ENCODE data around the gene TRIM71. TPM values are rescaled to one million over a fixed set of nuclear protein-coding genes. Genes with fewer than 3 reads are reported as not detected.

Gene TRIM71
- total and polyA plus RNA-seq, 2 donors (not counting 1 experiment from before 2014, with no cell fraction given) = not detected

- no peaks in the 10 kb centered on the region for H3K27me3 Mint-ChIP-seq
- Histone ChIP-seq H4K20me1 (ENCODE audit: control insufficient read depth, insufficient read depth, low read length, poor library complexity, severe bottlenecking) (no peaks in the 10 kb centered on the region), H3K4me2 (replicated peaks; ENCODE audit: low read depth, low read length, poor library complexity, severe bottlenecking) (no peak overlapping the region), H3K27ac (ENCODE audit: low read length in 2 of 2) (no peak overlapping the region), H3K4me3 (ENCODE audit: control extremely low read depth in 1 of 5, extremely low read depth in 1 of 5, insufficient read depth in 1 of 5, low read depth in 2 of 5, low read length in 4 of 5) (no peak overlapping the region), H3K9ac (ENCODE audit: low read length) (no peak overlapping the region), H3K4me1 (ENCODE audit: control insufficient read depth in 2 of 2, insufficient read depth in 2 of 2, low read length in 2 of 2) (no peaks in the 10 kb centered on the region), H3K79me2 (ENCODE audit: control insufficient read depth, insufficient read depth, low read length) (no peaks in the 10 kb centered on the region), H2AFZ (ENCODE audit: insufficient read depth, low read depth, low read length, poor library complexity, severe bottlenecking) (no peak overlapping the region), H3K36me3 (replicated peaks in 1 of 2; ENCODE audit: control extremely low read depth in 1 of 2, control insufficient read depth in 1 of 2, extremely low read depth in 1 of 2, insufficient read depth in 2 of 2, low read length in 1 of 2) (no peaks in the 10 kb centered on the region), H3K27me3 (replicated peaks in 1 of 4; ENCODE audit: control extremely low read depth in 1 of 4, control insufficient read depth in 3 of 4, insufficient read depth in 4 of 4, low read length in 3 of 4) (no peaks in the 10 kb centered on the region), H3K9me3 (ENCODE audit: control extremely low read depth in 1 of 3, control insufficient read depth in 2 of 3, insufficient read depth in 1 of 3, low read length in 2 of 3) (no peaks in the 10 kb centered on the region)
- ATAC-seq (ENCODE audit: low read depth) (no peak), DNase-seq (no peak)
- WGBS (ENCODE audit: insufficient coverage) = no CpG with 5 or more reads among the region's 1 CpG
- no peak overlapping the region for H3K27ac Mint-ChIP-seq
- TF ChIP-seq EZH2 (IDR thresholded peaks at IDR 0.05; ENCODE audit: borderline replicate concordance, insufficient read depth, low read depth, low read length, poor library complexity, severe bottlenecking) (no peak), CTCF (IDR thresholded peaks at IDR 0.05) (no peak)
- no peaks in the 10 kb centered on the region for H3K9me3 Mint-ChIP-seq (ENCODE audit: insufficient read depth)
- CTCF ChIA-PET = no interaction called here
- H3K4me3 Mint-ChIP-seq = no peak overlapping the region
- intact Hi-C loops (cut with micrococcal nuclease) = no loop called here
- POLR2A ChIA-PET = no interaction called here
- H3K4me1 Mint-ChIP-seq = peaks cover 4% of the 10 kb centered on the region
Measured at GRCh38 chr3:32882189-32882588, 64.4 kb downstream of the TRIM71 start.

- no peak overlapping the region for H2AFZ ChIP-seq (ENCODE audit: insufficient read depth, low read depth, low read length, poor library complexity, severe bottlenecking)
- no peak overlapping the region for H3K9ac ChIP-seq (ENCODE audit: low read length)
- no peaks in the 10 kb centered on the region for H3K27me3 Mint-ChIP-seq
- H3K4me3 Mint-ChIP-seq = no peak overlapping the region
- H3K27me3 ChIP-seq (replicated peaks in 1 of 4; ENCODE audit: control extremely low read depth in 1 of 4, control insufficient read depth in 3 of 4, insufficient read depth in 4 of 4, low read length in 3 of 4) = no peaks in the 10 kb centered on the region
- no peak overlapping the region for H3K4me3 ChIP-seq (ENCODE audit: control extremely low read depth in 1 of 5, extremely low read depth in 1 of 5, insufficient read depth in 1 of 5, low read depth in 2 of 5, low read length in 4 of 5)
- ATAC-seq (ENCODE audit: low read depth) (no peak), DNase-seq (no peak)
- no peak overlapping the region for H3K27ac ChIP-seq (ENCODE audit: low read length in 2 of 2)
- CTCF ChIA-PET = no interaction called here
- H3K79me2 ChIP-seq (ENCODE audit: control insufficient read depth, insufficient read depth, low read length) = no peaks in the 10 kb centered on the region
- H3K27ac Mint-ChIP-seq = no peak overlapping the region
- no peaks in the 10 kb centered on the region for H3K4me1 ChIP-seq (ENCODE audit: control insufficient read depth in 2 of 2, insufficient read depth in 2 of 2, low read length in 2 of 2)
- TF ChIP-seq CTCF (IDR thresholded peaks at IDR 0.05) = no peak
- TF ChIP-seq EZH2 (IDR thresholded peaks at IDR 0.05; ENCODE audit: borderline replicate concordance, insufficient read depth, low read depth, low read length, poor library complexity, severe bottlenecking) = no peak
- H3K4me2 ChIP-seq (replicated peaks; ENCODE audit: low read depth, low read length, poor library complexity, severe bottlenecking) = no peak overlapping the region
- H3K9me3 ChIP-seq (ENCODE audit: control extremely low read depth in 1 of 3, control insufficient read depth in 2 of 3, insufficient read depth in 1 of 3, low read length in 2 of 3) = no peaks in the 10 kb centered on the region
- intact Hi-C loops (cut with micrococcal nuclease) = no loop called here
- 63% methylated on average over 6 of the region's 6 CpGs for WGBS (ENCODE audit: insufficient coverage)
- no peaks in the 10 kb centered on the region for H3K36me3 ChIP-seq (replicated peaks in 1 of 2; ENCODE audit: control extremely low read depth in 1 of 2, control insufficient read depth in 1 of 2, extremely low read depth in 1 of 2, insufficient read depth in 2 of 2, low read length in 1 of 2)
- H3K9me3 Mint-ChIP-seq (ENCODE audit: insufficient read depth) = no peaks in the 10 kb centered on the region
- H4K20me1 ChIP-seq (ENCODE audit: control insufficient read depth, insufficient read depth, low read length, poor library complexity, severe bottlenecking) = no peaks in the 10 kb centered on the region
- peaks cover 4% of the 10 kb centered on the region for H3K4me1 Mint-ChIP-seq
- POLR2A ChIA-PET = no interaction called here
Measured at GRCh38 chr3:32882603-32883025, 64.8 kb downstream of the TRIM71 start.
